LNCAP (cell line): ENCODE results near the gene LTA.

Experiments
- CTCF ChIP-seq: fragments of 450-650 bp; IDR thresholded peaks from 2 replicates; pipeline ENCODE4 v1.5.1; 2017; ENCODE audit warnings: mild to moderate bottlenecking

LTA gene

GRCh38 chr6:31597006-31597405 lies 24.9 kb downstream of the LTA start:
- TF ChIP-seq CTCF, result no peak

GRCh38 chr6:31607317-31607716 lies 35.2 kb downstream of the LTA start:
- TF ChIP-seq CTCF, result no peak

DNA sequence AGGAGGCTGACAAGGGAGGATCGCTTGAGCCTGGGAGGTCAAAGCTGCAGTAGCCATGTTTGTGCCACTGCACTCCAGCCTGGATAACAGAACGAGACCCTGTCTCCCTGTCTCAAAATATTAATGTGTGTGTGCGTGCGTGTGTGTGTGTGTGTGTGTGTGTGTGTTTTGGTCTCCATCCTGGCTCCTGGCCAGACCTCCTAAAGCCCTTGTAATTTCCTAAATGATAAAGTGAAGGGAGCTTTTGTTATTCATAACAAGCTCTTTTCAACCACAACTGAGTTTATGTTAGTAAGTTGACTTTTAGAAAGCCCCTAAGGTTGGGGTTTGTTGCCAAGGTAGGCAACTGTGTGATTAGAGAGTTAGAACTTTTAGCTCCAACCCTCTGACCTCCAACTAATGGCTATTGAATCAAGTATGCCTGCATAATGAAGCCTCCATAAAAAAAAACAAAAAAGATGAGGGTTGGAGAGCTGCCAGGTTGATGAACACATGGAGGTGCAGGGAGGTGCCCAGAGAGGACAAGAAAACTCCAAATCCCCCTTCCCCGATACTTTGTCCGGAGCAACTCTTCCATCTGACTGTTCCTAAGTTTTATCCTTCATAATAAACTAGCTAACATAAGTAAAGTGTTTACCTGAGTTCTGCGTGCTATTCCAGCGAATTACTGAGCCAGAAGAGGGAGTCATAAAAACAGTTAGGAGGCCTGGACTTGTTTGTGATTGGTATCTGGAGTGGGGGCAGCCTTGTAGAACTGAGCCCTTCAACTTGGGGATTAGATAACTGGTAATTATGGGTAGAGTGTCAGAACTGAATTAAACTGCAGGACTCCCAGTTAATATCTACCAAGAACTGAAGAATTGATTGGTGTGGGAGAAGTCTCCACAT lies 37.7 kb downstream of the LTA start:
- no peak for TF ChIP-seq CTCF

DNA sequence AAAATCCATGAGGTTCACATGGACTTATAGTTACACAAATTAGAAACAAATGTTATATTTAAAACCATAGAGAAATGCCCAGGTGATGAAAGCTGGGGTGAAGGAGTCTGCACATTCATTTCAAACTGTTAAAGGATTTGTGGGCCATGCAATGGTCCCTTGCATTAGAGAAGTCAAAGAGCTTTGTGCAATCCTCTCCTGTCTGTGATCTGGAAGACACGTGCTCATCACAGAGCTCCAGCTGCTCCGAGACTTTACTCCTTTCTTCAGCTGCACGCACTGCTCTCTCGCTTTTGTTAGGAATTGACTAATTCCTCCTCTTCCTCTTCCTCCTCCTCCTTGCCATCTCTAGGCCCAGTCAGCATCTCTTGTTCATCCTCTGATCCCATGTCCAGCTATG lies 38.9 kb downstream of the LTA start:
- no peak for TF ChIP-seq CTCF

- TF ChIP-seq CTCF, result no peak
These were observed 42.1 kb downstream of the LTA start for GRCh38 chr6:31614075-31614619.

- TF ChIP-seq CTCF, result no peak
These were observed 42.8 kb downstream of the LTA start, which contains the start of gene AIF1 for GRCh38 chr6:31614684-31615578. Gene AIF1 (plus strand): TSS chr6:31615234. CDS start chr6:31615330, 96 bp downstream.

DNA sequence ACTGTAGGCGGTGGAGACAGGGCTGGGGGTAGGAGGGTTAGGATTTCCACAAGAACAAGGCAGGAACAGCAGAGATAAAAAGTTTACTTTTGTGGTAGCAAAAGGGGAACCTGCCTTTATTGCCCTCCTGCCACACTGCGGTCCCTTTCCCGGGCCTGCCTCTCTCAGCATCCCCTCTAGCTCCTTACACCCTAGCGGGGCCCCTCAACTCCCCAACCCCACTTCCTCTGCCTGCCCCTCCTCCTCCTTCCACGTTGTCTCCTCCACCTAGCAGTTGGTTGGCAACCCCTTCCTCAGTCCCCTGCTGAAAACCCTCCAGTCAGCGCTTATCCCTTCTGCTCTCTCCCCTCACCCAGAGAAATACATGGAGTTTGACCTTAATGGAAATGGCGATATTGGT lies 43.7 kb downstream of the LTA start:
- no peak for TF ChIP-seq CTCF
